ENCODE results near the gene USP4.
"Not testable (repeated sequence)": the region's sequence is repeated elsewhere in the genome, so short reads cannot be mapped to it uniquely, and the experiment has no call there.

USP4 gene

DNA sequence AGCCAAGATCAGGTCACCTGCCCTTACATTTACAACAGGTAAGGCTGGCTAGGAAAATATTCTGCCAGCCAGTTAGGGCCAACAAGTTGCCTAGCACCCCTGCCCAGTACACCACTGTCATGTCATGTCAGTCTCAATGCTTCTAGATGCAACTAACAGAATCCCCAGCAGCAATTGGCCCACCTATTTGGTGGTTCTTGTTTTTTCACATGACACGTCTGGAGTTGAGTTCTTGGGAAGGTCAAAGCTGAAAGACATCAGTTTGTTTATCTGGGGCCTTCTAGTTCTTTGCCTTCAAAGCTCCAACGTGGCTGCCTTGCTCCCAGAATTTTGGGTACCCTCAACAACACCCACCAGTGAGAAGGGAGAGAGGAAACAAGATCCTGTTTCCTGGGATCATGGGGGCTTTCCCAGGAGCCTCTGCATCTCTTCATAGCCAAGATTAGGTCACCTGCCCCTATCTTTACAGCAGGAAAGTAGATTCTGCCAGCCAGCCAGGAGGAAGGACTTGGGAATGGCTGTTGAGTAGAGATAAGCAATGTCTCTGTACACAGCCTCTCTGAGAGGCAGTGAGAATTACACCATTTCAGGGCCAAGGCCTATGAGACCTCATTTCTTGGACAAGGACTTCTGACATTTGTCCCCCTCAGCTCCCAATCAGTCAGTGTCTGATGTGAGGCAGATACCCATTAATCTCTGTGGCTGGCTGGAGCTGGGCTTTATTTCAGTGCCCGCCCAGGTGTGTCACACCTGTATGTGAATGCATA lies 9.7 kb upstream of the USP4 start:
- no peak for DNase-seq

DNA sequence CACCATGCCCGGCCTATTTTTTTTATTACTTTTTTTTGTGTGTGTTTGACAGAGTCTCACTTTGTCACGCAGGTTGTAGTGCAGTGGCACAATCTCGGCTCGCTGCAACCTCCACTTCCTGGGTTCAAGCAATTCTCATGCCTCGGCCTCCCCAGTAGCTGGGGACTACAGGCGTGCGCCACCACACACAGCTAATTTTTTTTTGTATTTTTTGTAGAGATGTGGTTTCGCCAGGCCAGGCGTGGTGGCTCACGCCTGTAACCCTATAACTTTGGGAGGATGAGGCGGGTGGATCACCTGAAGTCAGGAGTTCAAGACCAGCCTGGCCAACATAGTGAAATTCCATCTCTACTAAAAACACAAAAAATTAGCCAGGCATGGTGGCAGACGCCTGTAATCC lies 8.5 kb upstream of the USP4 start:
- not testable (repeated sequence) for DNase-seq

DNA sequence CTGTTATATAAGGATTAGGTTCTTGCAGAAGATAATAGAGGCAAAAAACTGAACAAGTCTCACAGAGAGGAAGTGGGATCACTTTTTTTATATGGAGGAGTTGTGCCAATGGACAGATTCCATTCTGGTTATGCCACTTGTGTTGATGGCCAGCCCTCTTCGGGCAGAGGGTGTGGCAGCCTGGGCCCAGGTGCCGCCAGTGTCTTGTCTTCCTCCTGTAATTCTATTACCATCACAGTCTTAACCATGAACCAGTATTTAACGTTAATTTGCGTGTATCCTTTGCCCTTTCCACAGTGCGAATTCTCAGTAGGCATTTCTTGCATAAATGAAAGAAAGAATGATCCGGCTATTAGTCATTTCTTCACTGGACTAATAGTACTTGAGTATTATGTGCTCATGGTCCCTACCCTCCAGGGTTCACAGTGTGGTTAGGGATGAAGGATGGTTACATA lies 7.0 kb upstream of the USP4 start:
- no peak for DNase-seq

DNA sequence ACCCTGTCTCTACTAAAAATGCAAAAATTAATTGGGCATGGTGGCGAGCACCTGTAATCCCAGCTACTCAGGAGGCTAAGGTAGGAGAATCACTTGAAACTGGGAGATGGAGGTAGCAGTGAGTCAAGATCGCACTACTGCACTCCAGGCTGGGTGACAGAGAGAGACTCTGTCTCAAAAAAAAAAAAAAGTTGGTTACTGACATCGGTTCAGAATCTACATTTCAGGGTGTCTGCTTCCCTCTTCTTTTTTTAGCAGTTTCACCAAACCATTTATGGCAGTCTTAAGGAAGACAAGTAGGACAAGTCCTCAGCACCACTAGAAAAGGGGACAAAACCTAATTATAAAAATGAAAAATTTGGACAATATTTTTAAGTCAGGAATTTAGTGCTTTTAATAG lies 3.3 kb upstream of the USP4 start:
- DNase-seq = no peak

DNA sequence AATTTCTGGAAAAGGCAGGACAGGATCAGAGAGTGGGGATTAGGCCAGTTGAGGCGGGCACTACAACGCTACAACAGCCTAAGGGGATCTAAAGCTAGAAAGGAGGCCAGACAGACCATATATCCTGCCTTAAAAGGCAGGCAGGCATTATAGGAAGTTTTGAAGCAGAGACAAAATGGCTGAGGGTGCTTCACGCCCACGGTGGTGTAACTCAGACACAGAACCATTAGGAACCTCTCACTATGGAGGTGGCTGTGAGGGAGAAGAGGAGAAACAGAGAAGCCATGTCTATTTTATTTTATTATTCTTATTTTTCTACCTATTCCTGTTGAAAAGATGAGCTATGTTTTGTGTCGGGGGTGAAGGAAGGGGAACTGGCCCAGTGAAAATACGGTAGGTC lies 2.1 kb upstream of the USP4 start:
- no peak for DNase-seq

DNA sequence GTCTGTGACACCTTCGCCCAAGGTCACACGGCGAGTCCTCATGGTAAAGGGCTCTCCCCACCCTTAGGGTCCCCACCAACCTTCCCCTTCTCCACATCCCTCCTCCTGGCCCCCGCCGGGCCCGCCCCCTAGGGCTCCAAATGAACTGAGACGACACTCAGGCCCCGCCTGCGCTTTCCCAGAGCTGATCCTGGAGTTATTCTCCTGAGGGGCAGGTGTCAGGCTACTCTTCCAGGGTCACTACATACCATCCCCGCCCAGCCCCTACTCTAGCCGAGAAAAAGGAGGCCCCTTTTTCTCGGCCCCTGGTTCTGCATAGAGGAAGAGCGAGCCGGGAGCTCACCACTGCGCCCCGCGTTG lies 292 bp downstream of the USP4 start:
- no peak for DNase-seq

DNA sequence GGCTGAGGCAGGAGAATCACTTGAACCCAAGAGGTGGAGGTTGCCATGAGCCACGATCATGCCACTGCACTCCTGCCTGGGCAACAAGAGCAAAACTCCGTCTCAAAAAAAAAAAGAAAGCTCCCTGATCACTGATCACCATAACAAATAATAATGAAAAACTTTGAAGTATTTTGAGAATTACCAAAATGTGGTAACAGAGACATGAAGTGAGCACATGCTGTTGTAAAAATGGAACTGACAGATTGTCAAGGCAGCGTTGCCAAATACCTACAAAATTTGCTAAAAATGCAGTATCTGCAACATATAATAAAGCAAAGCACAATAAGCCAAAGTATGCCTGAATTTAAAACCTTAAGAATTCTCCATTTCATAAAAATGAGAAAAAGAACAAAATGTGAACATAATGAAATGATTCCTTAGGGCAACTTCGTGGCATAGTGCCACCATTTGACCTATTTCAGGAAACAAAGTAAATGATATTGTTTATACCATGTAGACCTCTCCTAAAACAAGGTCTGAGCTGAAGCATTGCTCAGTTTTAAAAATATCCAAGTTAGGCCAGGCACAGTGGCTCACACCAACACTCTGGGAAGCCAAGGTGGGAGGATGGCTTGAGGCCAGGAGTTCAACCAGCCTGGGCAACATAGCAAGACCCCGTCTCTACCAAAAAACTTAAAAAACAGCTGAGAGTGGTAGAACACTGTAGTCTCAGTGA lies 5.8 kb downstream of the USP4 start:
- no peak for DNase-seq

DNA sequence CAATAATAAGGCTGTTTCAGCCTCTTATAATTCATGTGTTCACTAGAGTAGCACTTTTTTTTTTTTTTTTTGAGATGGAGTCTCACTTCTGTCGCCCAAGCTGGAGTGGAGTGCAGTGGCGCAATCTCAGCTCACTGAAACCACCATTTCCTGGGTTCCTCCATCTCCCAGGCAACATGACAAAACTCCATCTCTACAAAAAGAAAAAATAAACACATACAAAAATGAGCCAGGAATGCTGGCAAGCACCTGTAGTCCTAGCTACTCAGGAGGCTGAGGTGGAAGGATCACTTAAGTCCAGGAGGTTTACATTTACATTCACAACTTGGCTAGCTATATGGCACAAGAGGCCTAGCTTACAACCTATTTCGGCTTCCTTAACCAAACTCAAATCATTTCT lies 6.8 kb downstream of the USP4 start:
- no peak for DNase-seq

DNA sequence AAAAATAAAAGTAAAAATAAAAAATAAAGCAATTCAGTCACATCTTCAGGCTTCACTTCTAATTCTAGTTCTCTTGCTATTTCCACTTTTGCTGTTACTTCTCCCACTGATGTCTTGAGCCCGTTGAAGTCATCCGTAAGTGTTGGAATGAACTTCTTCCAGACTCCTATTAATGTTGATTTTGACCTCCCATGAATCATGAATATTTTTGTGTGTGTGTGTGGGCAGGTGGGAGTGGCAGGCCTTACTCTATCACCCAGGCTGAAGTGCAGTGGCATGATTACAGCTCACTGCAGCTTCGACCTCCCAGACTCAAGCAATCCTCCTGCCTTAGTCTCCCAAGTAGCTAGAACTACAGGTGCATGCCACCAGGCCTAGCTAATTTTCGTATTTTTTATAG lies 10.7 kb downstream of the USP4 start:
- DNase-seq = no peak

DNA sequence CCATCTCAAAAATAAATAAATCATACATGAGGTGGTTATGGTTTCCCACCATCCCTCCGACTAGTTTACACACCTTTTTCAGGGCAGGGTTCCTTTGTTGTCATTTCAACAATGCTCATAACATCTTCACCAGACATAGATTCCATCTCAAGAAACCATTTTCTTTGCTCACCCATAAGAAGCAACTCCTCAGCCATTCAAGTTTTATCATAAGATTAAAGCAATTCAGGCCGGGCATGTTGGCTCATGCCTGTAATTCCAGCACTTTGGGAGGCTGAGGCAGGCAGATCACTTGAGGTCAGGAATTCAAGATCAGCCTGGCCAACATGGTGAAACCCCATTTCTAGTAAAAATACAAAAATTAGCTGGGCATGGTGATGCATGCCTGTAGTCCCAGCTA lies 11.5 kb downstream of the USP4 start:
- not testable (repeated sequence) for DNase-seq

DNA sequence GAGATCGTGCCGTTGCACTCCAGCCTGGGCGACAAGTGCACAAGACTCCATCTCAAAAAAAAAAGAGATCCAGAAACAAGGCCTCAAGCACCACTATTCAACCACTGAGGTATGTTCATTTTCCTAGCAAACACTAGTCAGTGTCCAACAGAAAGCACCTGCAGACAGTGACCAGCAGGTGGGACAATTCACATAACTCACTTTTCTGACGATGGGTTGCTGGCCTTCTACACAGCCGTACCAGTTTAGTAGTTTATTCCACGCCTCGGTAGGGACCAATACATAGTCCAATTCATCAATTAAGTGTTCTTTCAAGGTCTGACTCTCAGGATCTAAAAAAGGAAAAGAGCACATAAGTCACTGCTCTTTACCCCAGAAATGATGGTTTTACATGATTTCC lies 12.4 kb downstream of the USP4 start:
- no peak for DNase-seq

DNA sequence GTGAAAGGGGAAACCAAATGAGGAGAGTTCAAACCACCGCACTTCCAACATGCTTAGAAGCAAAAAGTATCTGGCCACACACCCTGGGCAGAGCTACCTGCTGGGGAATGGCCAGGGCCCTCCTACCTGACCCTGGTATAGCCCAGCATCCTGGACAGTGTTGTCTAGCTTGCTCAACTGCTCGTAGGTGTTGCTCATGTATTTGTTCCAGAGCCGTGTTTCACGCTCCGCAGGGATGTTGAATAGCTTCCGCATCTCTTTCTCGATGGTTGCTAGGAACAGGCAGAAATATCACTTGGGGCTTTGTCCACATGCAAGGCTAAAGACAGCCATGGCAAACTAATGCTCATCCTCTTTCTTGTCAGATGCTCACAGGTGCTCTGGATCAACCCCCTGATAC lies 15.1 kb downstream of the USP4 start:
- DNase-seq = no peak

DNA sequence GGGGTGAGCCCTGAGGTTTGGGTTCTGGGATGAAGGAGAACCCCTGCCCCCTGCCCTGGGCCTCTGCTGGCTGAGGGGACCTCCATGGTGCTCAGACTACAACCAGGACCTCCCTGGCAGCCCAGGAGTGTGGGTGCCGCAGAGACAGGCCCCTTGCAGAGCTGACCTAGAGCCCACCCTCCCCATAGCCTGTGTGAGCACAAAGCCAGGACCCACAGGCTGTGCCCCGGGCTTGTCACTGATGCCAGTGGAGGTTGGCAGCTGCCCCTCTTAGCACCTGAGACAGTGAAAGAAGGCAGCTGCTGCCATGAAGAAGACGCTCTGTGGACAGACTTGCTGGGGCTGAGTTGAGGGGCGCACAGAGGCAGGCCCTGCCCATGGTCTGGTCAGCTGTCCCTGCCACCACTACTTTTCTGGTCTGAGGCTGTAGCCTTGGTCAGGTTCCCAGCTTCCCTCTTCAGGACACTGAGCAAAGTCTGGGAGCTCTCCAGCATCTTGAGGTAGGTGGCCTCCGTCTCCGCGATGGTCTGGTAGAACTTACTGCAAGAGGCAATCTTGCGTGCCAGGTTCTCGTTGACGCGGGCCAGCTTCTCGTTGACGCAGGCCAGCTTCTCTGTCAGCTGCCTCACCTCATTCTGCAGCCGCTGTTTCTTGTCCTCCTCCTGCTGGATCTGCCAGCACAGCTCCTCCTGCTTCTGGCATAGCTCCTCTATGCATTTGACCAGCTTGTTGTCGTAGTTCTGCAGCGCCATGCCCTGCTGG lies 23.0 kb downstream of the USP4 start:
- no peak for DNase-seq

DNA sequence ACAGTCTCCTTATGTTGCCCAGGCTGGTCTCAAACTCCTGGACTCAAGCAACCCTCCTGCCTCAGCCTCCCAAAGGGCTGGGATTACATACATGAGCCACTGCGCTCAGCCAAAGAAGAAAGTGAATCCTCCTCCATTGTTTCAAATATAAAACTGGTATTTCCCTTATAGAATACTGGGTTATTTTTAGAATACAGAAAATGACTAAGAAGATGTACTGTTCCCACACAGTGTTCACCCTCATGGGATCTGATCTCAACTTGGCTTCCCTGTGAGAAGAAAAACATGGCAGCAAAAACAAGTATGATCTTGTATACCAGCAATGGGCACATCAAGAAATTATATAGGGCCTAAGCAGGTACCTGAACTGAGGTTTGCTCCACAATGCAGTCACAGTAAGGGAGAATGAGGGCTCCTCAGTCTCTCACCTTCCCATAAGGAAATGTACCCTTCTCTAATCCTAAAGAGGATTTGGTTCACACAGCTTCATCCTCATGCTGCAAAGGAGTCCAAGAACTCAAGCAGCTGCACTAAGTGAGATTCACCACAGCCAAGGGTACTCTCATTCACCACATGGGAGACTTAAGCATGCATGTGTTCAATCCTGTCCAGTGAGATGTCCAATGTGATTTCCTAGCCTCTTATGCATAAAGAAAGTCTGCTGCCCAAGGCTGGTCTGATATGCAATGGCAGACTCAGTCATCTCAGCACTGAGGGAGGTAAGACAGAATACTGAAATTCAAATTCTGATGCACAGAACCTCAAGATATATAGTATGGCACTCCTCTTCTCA lies 25.8 kb downstream of the USP4 start:
- peak; percentile 8 for DNase-seq

DNA sequence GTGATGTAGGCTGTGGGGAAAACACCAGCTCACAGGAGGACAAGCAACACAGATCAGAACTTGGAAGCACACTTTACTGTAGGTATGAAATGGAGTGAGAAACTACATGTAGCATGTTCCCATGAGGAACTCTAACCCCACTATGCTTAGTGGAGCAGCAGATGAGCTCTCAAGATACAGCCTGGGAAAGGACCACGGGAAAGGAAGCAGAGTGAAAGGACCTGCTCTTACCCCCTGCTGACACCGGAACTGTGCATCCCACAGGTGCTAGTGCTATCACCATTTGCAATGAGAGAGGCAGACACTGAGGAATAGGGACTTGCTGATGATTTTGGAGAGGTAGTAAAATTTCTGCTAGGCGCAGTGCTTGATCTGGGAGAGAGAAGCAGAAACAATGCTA lies 28.6 kb downstream of the USP4 start:
- DNase-seq = no peak

DNA sequence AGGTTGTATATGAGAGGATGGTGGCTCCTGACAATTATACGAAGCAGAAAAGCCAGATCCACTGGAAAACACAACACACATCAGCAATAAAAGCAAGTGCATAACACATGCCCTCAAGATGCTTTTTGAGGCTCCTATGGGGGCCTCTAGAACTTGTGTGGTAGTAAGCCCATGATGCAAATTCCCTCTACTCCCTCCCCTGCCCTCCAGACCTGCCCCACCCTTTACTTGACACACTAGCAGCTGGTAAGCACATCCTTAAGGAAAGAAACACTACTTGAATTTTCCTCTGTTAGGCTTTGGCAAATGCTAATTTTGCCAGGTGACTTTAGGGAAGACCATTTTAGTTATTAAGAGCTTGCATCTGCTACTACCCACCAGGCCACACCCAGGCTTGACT lies 29.2 kb downstream of the USP4 start:
- no peak for DNase-seq

DNA sequence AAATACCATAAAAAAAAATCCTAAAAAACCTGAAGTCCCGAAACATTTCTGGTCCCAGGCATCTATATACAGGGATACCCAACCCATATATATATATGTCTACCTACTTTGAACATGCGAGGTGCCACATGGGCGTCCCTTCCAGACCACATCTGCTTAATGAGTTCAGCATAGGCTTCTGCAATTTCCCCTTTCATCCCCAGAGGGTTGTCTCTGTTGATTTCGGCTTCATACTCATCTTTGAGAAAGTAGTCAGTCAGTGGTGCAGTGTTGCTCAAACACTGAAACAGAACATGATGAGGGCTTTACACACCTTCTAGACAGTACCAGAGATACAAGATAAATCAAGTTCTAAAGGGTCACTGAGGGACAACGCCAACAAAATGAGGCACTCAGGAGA lies 34.2 kb downstream of the USP4 start:
- no peak for DNase-seq

DNA sequence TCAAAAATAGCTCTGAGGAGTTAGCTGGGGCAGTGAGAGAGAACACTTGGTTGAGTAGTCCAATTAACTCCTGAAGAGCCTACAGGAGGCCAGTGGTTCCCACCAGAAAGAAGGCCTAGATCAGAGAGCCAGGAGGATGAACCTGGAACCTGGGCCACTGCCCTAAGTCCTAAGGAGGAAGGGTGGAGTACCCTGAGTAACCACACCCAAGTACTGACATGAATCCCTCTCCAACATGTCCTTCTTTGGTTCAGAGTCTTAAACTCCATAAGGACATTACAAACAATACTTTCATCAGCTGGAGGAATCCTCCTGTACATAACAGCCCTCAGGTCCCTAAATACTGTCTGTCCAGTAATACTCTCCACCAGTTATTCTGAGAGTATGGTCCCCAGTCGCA lies 37.2 kb downstream of the USP4 start:
- DNase-seq = no peak

DNA sequence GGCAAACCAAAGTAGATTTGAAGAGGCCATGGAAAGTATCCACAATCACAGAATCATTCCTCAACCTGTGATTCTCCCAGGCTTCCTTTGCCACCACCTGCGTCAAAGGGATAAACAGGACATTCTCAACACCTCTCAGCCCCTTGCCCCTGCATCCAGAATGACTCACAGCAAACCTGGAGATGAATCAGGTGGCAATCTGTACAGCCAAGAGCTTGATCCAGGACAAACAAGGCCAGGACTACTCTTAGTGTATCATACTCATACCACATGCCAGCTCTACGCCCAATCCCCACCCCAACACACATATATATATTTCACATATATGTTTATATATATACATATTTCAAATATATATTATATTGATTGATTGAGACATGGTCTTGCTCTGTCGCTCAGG lies 39.3 kb downstream of the USP4 start:
- DNase-seq = no peak

DNA sequence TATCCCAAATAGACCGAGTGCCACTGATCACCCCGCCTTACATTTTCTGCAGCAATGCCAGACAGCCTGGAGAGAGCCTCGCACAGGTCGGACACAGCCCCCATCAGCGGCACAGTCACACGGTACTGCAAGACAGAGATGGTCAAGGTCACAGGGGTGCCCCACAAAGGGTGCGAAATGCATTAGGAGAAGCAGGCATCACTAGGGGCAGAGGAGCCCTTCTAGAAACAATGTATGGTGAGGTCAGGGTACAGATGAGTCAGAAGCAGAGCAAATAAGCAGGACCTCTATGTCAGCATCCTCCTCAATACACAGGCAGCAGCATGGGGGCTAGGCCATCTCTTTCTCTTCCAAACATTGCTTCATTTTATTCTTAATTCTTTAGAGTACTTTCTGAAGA lies 41.3 kb downstream of the USP4 start:
- no peak for DNase-seq

DNA sequence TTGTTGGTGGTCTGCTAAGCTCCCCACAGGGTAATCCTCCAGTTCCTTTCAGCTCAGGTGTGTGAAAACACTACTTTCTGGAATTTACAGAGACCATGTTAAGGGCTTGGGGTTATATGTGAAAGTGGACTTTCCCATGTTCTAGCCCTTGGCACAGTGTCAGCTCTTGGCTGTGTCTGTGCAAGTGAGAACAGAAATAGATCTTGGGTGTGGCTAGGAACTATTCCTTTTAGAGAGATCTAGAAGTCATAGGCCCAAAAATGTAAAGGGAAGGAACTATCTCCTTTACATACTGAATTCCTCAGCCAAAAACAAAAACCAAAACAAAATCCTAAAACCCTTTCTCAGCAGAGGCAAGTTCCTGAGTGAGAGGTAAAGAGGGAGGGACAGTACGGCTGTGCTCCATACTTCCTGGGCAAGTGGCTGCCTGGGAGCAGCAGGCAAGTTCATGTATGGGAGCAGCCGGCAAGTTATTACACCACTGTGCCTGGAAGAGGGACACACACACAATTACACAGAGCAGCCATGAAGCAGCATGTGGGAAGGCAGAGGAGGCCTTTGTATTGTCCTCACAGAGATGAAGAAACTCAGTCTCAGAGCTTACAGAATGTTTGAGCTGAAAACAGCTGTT lies 43.0 kb downstream of the USP4 start:
- DNase-seq = no peak

DNA sequence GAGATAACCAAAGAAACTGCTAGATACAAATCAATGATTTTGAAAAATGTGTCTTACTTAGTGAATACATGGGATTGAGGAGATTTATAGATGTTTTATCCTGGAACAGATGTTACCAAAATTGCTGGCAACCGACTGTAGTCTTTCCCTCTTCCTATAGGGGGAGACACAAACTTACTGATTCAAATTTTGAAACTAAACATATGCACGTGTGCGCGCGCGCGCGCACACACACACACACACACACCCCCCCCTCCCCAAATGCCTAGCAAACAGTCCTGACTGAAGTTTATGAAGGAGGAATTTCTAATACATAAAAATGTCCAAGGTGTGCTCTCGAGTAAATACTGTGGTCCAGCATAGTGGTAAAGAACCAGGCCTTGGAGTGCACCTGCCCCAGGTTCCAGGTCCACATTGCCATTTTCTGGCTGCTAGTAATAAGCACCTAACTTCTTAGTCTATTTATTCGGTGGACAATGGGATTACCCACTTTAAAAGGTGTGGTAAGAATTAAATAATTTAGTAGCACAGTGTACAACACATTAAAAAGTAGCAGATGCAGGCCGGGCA lies 44.3 kb downstream of the USP4 start:
- DNase-seq = peak; percentile 48
